Measurements from ENCODE around the gene PRKACA. TPM values are rescaled to one million over a fixed set of nuclear protein-coding genes. Genes with fewer than 3 reads are reported as not detected.

Gene PRKACA
- total RNA-seq, 1 experiment from 2014 or later = 57.3 TPM

GRCh38 chr19:14073925-14074838, 43.4 kb downstream of the PRKACA start:
- DNase-seq = peak; percentile 44
- intact Hi-C loops (cut with micrococcal nuclease; ENCODE audit: unreplicated experiment) = loop anchor here (2.0 kb wide), 1 partner anchor 193 kb away; no protein-coding TSS in a partner anchor
- Mint-ChIP-seq H3K27me3 (ENCODE audit: unreplicated experiment) (no peaks in the 10 kb centered on the region), H3K36me3 (ENCODE audit: insufficient read depth, unreplicated experiment) (peaks cover 27% of the 10 kb centered on the region), H3K9me3 (ENCODE audit: low read depth, unreplicated experiment) (no peaks in the 10 kb centered on the region), H3K4me1 (ENCODE audit: low read depth, unreplicated experiment) (no peaks in the 10 kb centered on the region), H3K27ac (ENCODE audit: unreplicated experiment) (peak overlapping the region; percentile 67), H3K4me3 (ENCODE audit: low read depth, unreplicated experiment) (peak overlapping the region; percentile 92)
- TSS peak; percentile 47 for BruUV-seq (replicated peaks)
- CTCF ChIA-PET = interaction anchor here (0.7 kb wide), 1 partner anchor 62 kb away, joined by 3 read pairs; the partner anchor contains the start of gene ASF1B
- TF ChIP-seq, protein P1, sequence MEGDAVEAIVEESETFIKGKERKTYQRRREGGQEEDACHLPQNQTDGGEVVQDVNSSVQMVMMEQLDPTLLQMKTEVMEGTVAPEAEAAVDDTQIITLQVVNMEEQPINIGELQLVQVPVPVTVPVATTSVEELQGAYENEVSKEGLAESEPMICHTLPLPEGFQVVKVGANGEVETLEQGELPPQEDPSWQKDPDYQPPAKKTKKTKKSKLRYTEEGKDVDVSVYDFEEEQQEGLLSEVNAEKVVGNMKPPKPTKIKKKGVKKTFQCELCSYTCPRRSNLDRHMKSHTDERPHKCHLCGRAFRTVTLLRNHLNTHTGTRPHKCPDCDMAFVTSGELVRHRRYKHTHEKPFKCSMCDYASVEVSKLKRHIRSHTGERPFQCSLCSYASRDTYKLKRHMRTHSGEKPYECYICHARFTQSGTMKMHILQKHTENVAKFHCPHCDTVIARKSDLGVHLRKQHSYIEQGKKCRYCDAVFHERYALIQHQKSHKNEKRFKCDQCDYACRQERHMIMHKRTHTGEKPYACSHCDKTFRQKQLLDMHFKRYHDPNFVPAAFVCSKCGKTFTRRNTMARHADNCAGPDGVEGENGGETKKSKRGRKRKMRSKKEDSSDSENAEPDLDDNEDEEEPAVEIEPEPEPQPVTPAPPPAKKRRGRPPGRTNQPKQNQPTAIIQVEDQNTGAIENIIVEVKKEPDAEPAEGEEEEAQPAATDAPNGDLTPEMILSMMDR (IDR thresholded peaks at IDR 0.05; ENCODE audit: unreplicated experiment) = no peak

GRCh38 chr19:14073261-14073924, 44.2 kb downstream of the PRKACA start:
- Mint-ChIP-seq H3K27me3 (ENCODE audit: unreplicated experiment) (no peaks in the 10 kb centered on the region), H3K4me3 (ENCODE audit: low read depth, unreplicated experiment) (peak overlapping the region; percentile 92), H3K4me1 (ENCODE audit: low read depth, unreplicated experiment) (no peaks in the 10 kb centered on the region), H3K27ac (ENCODE audit: unreplicated experiment) (peak overlapping the region; percentile 67), H3K9me3 (ENCODE audit: low read depth, unreplicated experiment) (no peaks in the 10 kb centered on the region), H3K36me3 (ENCODE audit: insufficient read depth, unreplicated experiment) (peaks cover 27% of the 10 kb centered on the region)
- intact Hi-C loops (cut with micrococcal nuclease; ENCODE audit: unreplicated experiment) = loop anchor here (2.0 kb wide), 1 partner anchor 193 kb away; no protein-coding TSS in a partner anchor
- CTCF ChIA-PET = interaction anchor here (0.7 kb wide), 1 partner anchor 63 kb away, joined by 3 read pairs; the partner anchor contains the start of gene ASF1B
- peak; percentile 78 for DNase-seq
- TF ChIP-seq, protein P1 (IDR thresholded peaks at IDR 0.05; ENCODE audit: unreplicated experiment) = peak; percentile 35
- BruUV-seq (replicated peaks) = no TSS peak

- intact Hi-C loops (cut with micrococcal nuclease; ENCODE audit: unreplicated experiment) = loop anchor here (2.0 kb wide), 1 partner anchor 192 kb away; no protein-coding TSS in a partner anchor
- H3K4me3 Mint-ChIP-seq (ENCODE audit: low read depth, unreplicated experiment) = peak within 1 kb of the TSS; percentile 92
- peak within 1 kb of the TSS; percentile 67 for H3K27ac Mint-ChIP-seq (ENCODE audit: unreplicated experiment)
- DNase-seq = peak; percentile 72
- H3K27me3 Mint-ChIP-seq (ENCODE audit: unreplicated experiment) = no peaks in the 10 kb centered on the region
- TF ChIP-seq, protein P1 (IDR thresholded peaks at IDR 0.05; ENCODE audit: unreplicated experiment) = no peak
- H3K9me3 Mint-ChIP-seq (ENCODE audit: low read depth, unreplicated experiment) = no peaks in the 10 kb centered on the region
- BruUV-seq (replicated peaks) = TSS peak; percentile 40
- H3K36me3 Mint-ChIP-seq (ENCODE audit: insufficient read depth, unreplicated experiment) = peaks cover 27% of the 10 kb centered on the region
- CTCF ChIA-PET = interaction anchor here (0.5 to 1.8 kb wide), 5 partner anchors 41 to 954 kb away, joined by 3 to 8 read pairs (median 7); partner anchors contain the start of genes ASF1B and IL27RA
- H3K4me1 Mint-ChIP-seq (ENCODE audit: low read depth, unreplicated experiment) = no peaks in the 10 kb centered on the region
Measured at GRCh38 chr19:14072535-14073260, 44.9 kb downstream of the PRKACA start, which contains the start of gene MISP3. Gene MISP3 (plus strand): TSS chr19:14072786. CDS start chr19:14073310, 524 bp downstream.
